H1 (cell line): ENCODE data around the gene CEBPB. TPM values are rescaled to one million over a fixed set of nuclear protein-coding genes. Genes with fewer than 3 reads are reported as not detected.

ENCODE experiments used
- CBX5 ChIP-seq: fragments of 300-800, 300-1000 bp; sonication (generic); IDR thresholded peaks from 2 replicates; pipeline ENCODE4 v1.7.1; 2016; ENCODE audit warnings: antibody characterized with exemption, low read length, low read depth
- E2F6 ChIP-seq: IDR thresholded peaks from 2 replicates; pipeline ENCODE4 v1.6.1; 2012; ENCODE audit warnings: inconsistent platforms
- EGR1 ChIP-seq: IDR thresholded peaks from 2 replicates; pipeline ENCODE4 v1.6.1; 2011; ENCODE audit warnings: low read depth, low read length, borderline replicate concordance
- EP300 ChIP-seq, 2 experiments: IDR thresholded peaks; 1 replicate in 1 of 2; 2 replicates in 1 of 2; pipeline ENCODE4 v1.6.1; 2011 to 2012; ENCODE audit warnings: low read depth in 2 of 2, low read length in 2 of 2, mild to moderate bottlenecking in 2 of 2, borderline replicate concordance in 1 of 2, inconsistent platforms in 1 of 2, moderate library complexity in 1 of 2
- GTF2F1 ChIP-seq: IDR thresholded peaks from 2 replicates; pipeline ENCODE4 v1.6.1; 2012; ENCODE audit warnings: low read depth, low read length, improper control_type of control experiment, borderline replicate concordance
- MAFK ChIP-seq: IDR thresholded peaks from 2 replicates; pipeline ENCODE4 v1.6.1; 2012; ENCODE audit warnings: low read depth, mild to moderate bottlenecking, improper control_type of control experiment, low read length
- PHF8 ChIP-seq: fragments of 200-600 bp; sonication (generic); conservative IDR thresholded peaks from 2 replicates; pipeline ENCODE4 v1.7.1; 2012; ENCODE audit warnings: low read depth, mild to moderate bottlenecking, inconsistent platforms, low read length, moderate library complexity
- POLR2AphosphoS5 ChIP-seq: IDR thresholded peaks from 2 replicates; pipeline ENCODE4 v1.6.1; 2011; ENCODE audit warnings: low read depth, low read length
- RAD21 ChIP-seq, 2 experiments: IDR thresholded peaks in 1 of 2; conservative IDR thresholded peaks in 1 of 2; 2 replicates each; pipeline ENCODE4 v1.6.1; 2011; ENCODE audit warnings: low read depth in 2 of 2, low read length in 2 of 2, improper control_type of control experiment in 1 of 2, inconsistent platforms in 1 of 2, mild to moderate bottlenecking in 1 of 2, moderate library complexity in 1 of 2
- RBBP5 ChIP-seq: IDR thresholded peaks from 2 replicates; pipeline ENCODE4 v1.7.1; 2012; ENCODE audit warnings: low read depth, mild to moderate bottlenecking, inconsistent platforms, low read length, moderate library complexity, borderline replicate concordance
- SAP30 ChIP-seq: fragments of 300-600 bp; sonication (generic); IDR thresholded peaks from 2 replicates; pipeline ENCODE4 v1.7.1; 2012; ENCODE audit warnings: low read length, moderate library complexity, mild to moderate bottlenecking, inconsistent platforms; ENCODE audit not compliant: insufficient read depth, insufficient replicate concordance
- TAF1 ChIP-seq: IDR thresholded peaks from 2 replicates; pipeline ENCODE4 v1.6.1; 2011; ENCODE audit warnings: mild to moderate bottlenecking, low read depth, low read length
- YY1 ChIP-seq: IDR thresholded peaks from 2 replicates; pipeline ENCODE4 v1.6.1; 2011; ENCODE audit warnings: low read depth, mild to moderate bottlenecking, low read length
- polyA plus RNA-seq, 7 experiments: library from polyadenylated mRNA; depleted of rRNA in 3 of 7; stranded (reverse) in 5 of 7; unstranded in 2 of 7; fragments of >200 nt in 5 of 7; fragments of 200-250 nt in 2 of 7; gene quantifications; 1 replicate in 5 of 7; 2 replicates in 1 of 7; 4 replicates in 1 of 7; pipeline versions ENCODE4 v1.2.1 to v1.2.3, GENCODE V29; 2011 to 2013; ENCODE audit warnings: missing spikeins in 2 of 7, mixed read lengths in 2 of 7
- total RNA-seq: library from RNA; stranded (reverse); fragmentation: NEBNext Ultra II Directional; extraction: Animal tissue kit (Norgen Biotek cat#: 25700); gene quantifications from 2 replicates; pipeline ENCODE4 v1.2.1, GENCODE V29; 2021

Gene CEBPB
- total and polyA plus RNA-seq, 2 of the 8 experiments (the other 6 are each of a cell fraction or from before 2014, with no cell fraction given), result 7.1 to 24.1 TPM

DNA sequence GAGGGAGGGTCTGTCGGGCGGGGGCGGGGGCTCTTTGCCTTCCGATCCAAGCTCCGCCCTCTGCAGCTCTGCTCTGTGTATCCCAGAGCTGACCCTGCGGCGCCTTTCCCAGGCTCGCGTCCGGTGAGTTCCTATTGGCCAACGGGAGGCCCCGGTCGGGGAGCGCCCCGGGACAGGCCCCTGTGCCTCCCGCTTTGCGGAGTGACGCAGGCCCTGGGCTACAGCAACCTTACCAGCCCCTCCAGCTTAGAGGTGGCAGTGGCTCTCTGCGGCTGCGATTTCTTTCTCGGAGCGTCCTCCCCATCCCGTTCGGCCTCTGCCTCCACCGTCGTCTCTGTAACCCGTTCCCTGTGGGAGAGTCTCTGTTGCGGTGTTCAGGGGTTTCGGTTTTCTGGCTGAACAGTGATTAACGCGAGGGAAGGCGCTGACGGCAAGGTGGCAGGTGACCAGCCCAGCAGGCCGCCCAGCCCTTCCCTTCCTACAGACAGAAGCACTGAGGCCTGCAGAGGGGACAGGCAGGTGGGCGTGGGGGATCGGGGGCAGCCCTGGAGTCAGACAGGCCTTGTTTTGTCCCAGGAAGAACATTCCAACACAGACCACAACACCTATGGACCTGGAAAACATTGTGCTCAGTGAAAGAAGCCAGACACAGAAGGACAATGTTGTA, 18.1 kb upstream of the CEBPB start (continued):
- TF ChIP-seq MAFK, result no peak
- TF ChIP-seq SAP30, result no peak
- peak; percentile 59; the same call in 1 of the 2 replicates for TF ChIP-seq TAF1
- TF ChIP-seq EGR1, result 0 out of 2 replicates have a peak, but pooled peaks have one; percentile 9
- no peak for TF ChIP-seq CBX5
- no peak for TF ChIP-seq RAD21 (IDR thresholded peaks at IDR 0.05 in 1 of 2, conservative IDR thresholded peaks at IDR 0.05 in 1 of 2; ENCODE audit: low read depth in 2 of 2, low read length in 2 of 2)
- TF ChIP-seq RBBP5, result 0 out of 2 replicates have a peak, but pooled peaks have one; percentile 57
- TF ChIP-seq E2F6, result peak; percentile 36; the same call in 1 of the 2 replicates
- TF ChIP-seq POLR2AphosphoS5, result peak; percentile 58; the same call in 1 of the 2 replicates
- TF ChIP-seq YY1, result no peak
- TF ChIP-seq GTF2F1, result no peak
- TF ChIP-seq EP300 (IDR thresholded peaks at IDR 0.05; ENCODE audit: borderline replicate concordance in 1 of 2, low read depth in 2 of 2, low read length in 2 of 2), result peak in 1 of 2 experiments; percentile 4; a peak in 1 of 3 replicates
- TF ChIP-seq PHF8, result peak; percentile 53
